ENCODE results near the gene GPHA2.
A peak's percentile ranks its signal among the peaks of the same experiment; 100 is the strongest.
"Not testable (repeated sequence)": the region's sequence is repeated elsewhere in the genome, so short reads cannot be mapped to it uniquely, and the experiment has no call there.

GPHA2 gene, protein sequence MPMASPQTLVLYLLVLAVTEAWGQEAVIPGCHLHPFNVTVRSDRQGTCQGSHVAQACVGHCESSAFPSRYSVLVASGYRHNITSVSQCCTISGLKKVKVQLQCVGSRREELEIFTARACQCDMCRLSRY

GRCh38 chr11:64935359-64936081, at the start of gene GPHA2:
Gene GPHA2, minus strand, starts transcription at chr11:64935893. Its CDS starts 433 bp downstream, at chr11:64935460.
- peak; percentile 4 for TF ChIP-seq CTCF (IDR thresholded peaks at IDR 0.05; ENCODE audit: control insufficient read depth, insufficient read depth, low read depth, low read length, missing control alignments)
- no peak for DNase-seq (ENCODE audit: low read depth)
- no peak within 1 kb of the TSS for H3K4me3 ChIP-seq (ENCODE audit: control insufficient read depth, low read depth, low read length)

GRCh38 chr11:64983339-64983738, 47.6 kb upstream of the GPHA2 start:
- H3K4me3 ChIP-seq (ENCODE audit: control insufficient read depth, low read depth, low read length); DNase-seq (ENCODE audit: low read depth): not testable (repeated sequence)

GRCh38 chr11:64976651-64977050, 41.0 kb upstream of the GPHA2 start:
- DNase-seq (ENCODE audit: low read depth), result no peak
- no peak for TF ChIP-seq CTCF (IDR thresholded peaks at IDR 0.05; ENCODE audit: control insufficient read depth, insufficient read depth, low read depth, low read length, missing control alignments)
- H3K4me3 ChIP-seq (ENCODE audit: control insufficient read depth, low read depth, low read length), result no peak overlapping the region

DNA sequence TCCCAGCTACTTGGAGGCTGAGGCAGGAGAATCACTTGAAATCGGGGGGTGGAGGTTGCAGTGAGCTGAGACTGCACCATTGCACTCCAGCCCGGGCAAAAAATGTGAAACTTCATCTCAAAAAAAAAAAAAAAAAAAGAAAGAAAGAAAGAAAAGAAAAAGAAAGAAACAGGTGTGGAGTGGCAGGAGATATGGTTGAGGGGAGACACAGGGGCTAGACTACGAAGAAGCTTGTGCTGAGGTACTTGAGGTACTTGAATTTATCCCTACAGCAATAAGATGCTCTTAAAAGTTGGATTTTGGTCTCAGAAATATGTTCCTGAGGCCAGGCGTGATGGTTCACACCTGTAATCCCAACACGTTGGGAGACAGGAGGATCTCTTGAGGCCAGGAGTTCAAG, 38.4 kb upstream of the GPHA2 start:
- TF ChIP-seq CTCF (IDR thresholded peaks at IDR 0.05; ENCODE audit: control insufficient read depth, insufficient read depth, low read depth, low read length, missing control alignments), result no peak
- no peak for DNase-seq (ENCODE audit: low read depth)
- no peak overlapping the region for H3K4me3 ChIP-seq (ENCODE audit: control insufficient read depth, low read depth, low read length)

DNA sequence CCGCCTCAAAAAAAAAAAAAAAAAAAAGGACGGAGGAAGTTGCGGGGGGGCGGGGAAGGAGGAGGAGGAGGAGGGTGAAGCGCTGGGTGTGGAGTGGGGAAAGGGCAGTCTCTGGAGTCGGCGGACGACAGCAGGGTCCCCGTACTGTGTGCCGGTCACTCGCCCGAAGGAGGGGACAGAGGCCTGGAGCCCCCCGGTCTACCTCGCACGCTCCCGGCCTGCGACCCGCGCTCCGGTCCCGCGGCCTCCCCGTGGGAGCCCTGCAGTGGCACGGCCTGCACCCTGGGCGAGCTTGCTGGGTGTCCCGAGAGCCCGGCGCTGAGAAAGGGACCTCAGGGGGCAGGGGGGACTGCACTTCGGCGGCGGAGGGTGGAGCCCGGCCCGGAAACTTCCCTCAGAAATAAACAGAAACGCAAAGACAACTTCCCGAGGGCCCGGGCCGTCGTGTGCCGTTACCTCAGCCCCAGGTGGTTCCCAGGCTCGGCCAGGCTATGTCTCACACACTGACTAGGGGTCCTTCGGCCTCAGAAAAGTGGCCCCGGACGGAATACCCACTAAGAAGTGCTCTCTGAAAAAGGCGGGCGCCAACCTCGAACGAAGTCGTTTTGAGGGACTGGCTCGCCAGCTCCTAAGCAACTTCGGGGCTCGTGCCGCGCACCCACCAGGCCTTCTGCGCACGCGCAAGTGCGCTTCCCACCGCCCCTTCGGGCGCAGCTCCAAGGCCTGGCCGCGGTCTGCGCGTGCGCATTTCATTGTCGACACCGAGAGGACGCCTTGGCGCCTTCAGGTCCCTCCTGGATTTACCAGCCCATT, 35.9 kb upstream of the GPHA2 start, which contains the start of gene MAJIN:
MAJIN (minus strand) TSS at position 688 of the 813 bp plus-strand sequence. CDS start 12,703 bp downstream, outside the sequence.
- TF ChIP-seq CTCF (IDR thresholded peaks at IDR 0.05; ENCODE audit: control insufficient read depth, insufficient read depth, low read depth, low read length, missing control alignments), result no peak
- H3K4me3 ChIP-seq (ENCODE audit: control insufficient read depth, low read depth, low read length), result no peak within 1 kb of the TSS; the same call in 1 of the 2 replicates
- DNase-seq (ENCODE audit: low read depth), result no peak

DNA sequence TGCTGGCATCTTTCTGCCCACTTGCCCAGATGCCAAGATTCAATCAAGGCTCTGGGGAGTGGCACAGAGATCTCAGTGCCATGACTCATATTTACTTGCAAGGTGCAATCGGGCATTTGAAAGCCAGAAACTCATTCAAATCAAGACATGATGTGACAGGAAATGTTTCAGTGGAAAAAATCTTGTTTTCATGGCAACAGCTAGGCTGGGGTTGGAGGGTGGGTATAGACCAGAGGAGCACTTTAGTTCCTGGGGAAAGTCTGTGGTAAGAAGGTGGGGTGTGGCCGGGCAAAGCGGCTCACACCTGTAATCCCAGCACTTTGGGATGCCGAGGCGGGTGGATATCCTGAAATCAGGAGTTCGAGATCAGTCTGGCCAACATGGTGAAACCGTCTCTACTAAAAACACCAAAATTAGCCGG, 35.0 kb upstream of the GPHA2 start:
- TF ChIP-seq CTCF (IDR thresholded peaks at IDR 0.05; ENCODE audit: control insufficient read depth, insufficient read depth, low read depth, low read length, missing control alignments), result no peak
- no peak overlapping the region for H3K4me3 ChIP-seq (ENCODE audit: control insufficient read depth, low read depth, low read length)
- DNase-seq (ENCODE audit: low read depth), result no peak

DNA sequence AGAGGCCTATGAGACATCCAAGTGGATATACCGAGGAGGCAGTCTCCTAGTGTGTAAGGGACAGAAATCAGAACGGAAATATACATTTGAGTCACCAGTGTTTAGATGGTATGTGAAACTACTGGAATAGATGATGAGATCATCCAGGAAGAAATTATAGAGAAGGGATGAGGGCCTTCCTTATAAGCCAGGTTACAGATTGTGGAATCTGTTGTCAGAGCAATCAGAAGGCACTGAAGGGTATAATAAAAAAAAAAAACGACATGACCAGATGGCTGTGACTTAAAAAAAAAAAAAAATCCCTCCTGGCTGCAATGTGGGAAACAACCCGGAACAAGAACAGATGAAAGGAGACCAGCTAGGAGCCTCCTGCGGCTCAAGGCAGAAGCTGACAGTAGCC, 33.5 kb upstream of the GPHA2 start:
- DNase-seq (ENCODE audit: low read depth), result no peak
- TF ChIP-seq CTCF (IDR thresholded peaks at IDR 0.05; ENCODE audit: control insufficient read depth, insufficient read depth, low read depth, low read length, missing control alignments), result no peak

More for the DNA sequence above, 33.5 kb upstream of the GPHA2 start:
- no peak overlapping the region for H3K4me3 ChIP-seq (ENCODE audit: control insufficient read depth, low read depth, low read length)

All from AG09309 (cell line).